SK-N-SH (cell line): ENCODE data around the gene ADIRF. TPM values are rescaled to one million over a fixed set of nuclear protein-coding genes. Genes with fewer than 3 reads are reported as not detected.

Experiments
- CTCF ChIA-PET: fragments of 300-600, 350-600 bp; formaldehyde crosslinking; extraction: SDS; loops from one replicate; lab custom pipeline; 2021; lab: Yijun Ruan, JAX
- POLR2A ChIA-PET: fragments of 350-600 bp; sonication (Branson Sonifier 250); formaldehyde crosslinking; extraction: SDS; loops from one replicate; lab custom pipeline; 2020; ENCODE audit warnings: antibody characterized with exemption, inconsistent platforms; lab: Yijun Ruan, JAX
- DNase-seq: peaks from one replicate; pipeline ENCODE4 v3.0.0; 2012
- H2AFZ ChIP-seq: fragments of 200-600 bp; sonication (generic); 2 replicates; pipeline ENCODE4 v1.8.1; 2016; ENCODE audit warnings: antibody characterized with exemption, mild to moderate bottlenecking, low read depth
- H3F3A ChIP-seq: fragments of 200-600 bp; sonication (generic); replicated peaks from 2 replicates; pipeline ENCODE3; 2016; ENCODE audit warnings: antibody characterized with exemption, mild to moderate bottlenecking; ENCODE audit not compliant: insufficient read depth
- H3K27ac ChIP-seq, 2 experiments: fragments of 200-500 bp in 1 of 2; fragments of 200-600 bp in 1 of 2; sonication (Bioruptor generic) in 1 of 2; sonication (generic), shearing (Covaris generic) in 1 of 2; 2 replicates each; pipeline versions ENCODE4 v1.5.1 to v1.6.1; 2014 to 2016; ENCODE audit warnings: low read depth in 2 of 2, inconsistent platforms in 1 of 2, low read length in 1 of 2, mild to moderate bottlenecking in 1 of 2, mixed read lengths in 1 of 2
- H3K27me3 ChIP-seq: fragments of 200-600 bp; sonication (generic), shearing (Covaris generic); 2 replicates; pipeline ENCODE4 v1.6.1; 2016; ENCODE audit warnings: mixed run types; ENCODE audit not compliant: insufficient read depth
- H3K36me3 ChIP-seq, 2 experiments: fragments of 200-500 bp in 1 of 2; fragments of 200-600 bp in 1 of 2; sonication (Bioruptor generic) in 1 of 2; sonication (generic) in 1 of 2; replicated peaks in 1 of 2; 2 replicates each; pipeline versions ENCODE3 to v1.5.1; 2014 to 2016; ENCODE audit warnings: low read length in 1 of 2, mild to moderate bottlenecking in 1 of 2; ENCODE audit not compliant: insufficient read depth in 2 of 2, control insufficient read depth in 1 of 2
- H3K4me1 ChIP-seq, 2 experiments: fragments of 200-500 bp in 1 of 2; fragments of 200-600 bp in 1 of 2; sonication (Bioruptor generic) in 1 of 2; sonication (generic), shearing (Covaris generic) in 1 of 2; 2 replicates each; pipeline versions ENCODE4 v1.5.1 to v1.6.1; 2014 to 2016; ENCODE audit warnings: low read depth in 1 of 2, low read length in 1 of 2, mixed run types in 1 of 2; ENCODE audit not compliant: insufficient read depth in 2 of 2, control insufficient read depth in 1 of 2
- H3K4me2 ChIP-seq: fragments of 200-600 bp; sonication (generic), shearing (Covaris generic); 2 replicates; pipeline ENCODE4 v1.6.1; 2017; ENCODE audit warnings: mixed run types
- H3K4me3 ChIP-seq, 2 experiments: fragments of 200-500 bp in 1 of 2; fragments of 200-600 bp in 1 of 2; sonication (Bioruptor generic) in 1 of 2; sonication (generic), shearing (Covaris generic) in 1 of 2; 2 replicates each; pipeline versions ENCODE4 v1.5.1 to v1.8.1; 2014 to 2016; ENCODE audit warnings: low read depth in 2 of 2, inconsistent platforms in 1 of 2, low read length in 1 of 2, mild to moderate bottlenecking in 1 of 2, mixed read lengths in 1 of 2, moderate library complexity in 1 of 2
- H3K79me2 ChIP-seq: fragments of 200-600 bp; sonication (generic); 2 replicates; pipeline ENCODE4 v1.8.1; 2017; ENCODE audit warnings: mild to moderate bottlenecking; ENCODE audit not compliant: insufficient read depth
- H3K9ac ChIP-seq: fragments of 200-600 bp; sonication (generic); 2 replicates; pipeline ENCODE4 v1.6.1; 2017; ENCODE audit warnings: mixed run types
- H3K9me2 ChIP-seq: fragments of 200-600 bp; sonication (generic); 2 replicates; pipeline ENCODE4 v1.6.1; 2017; ENCODE audit warnings: mixed run types
- H3K9me3 ChIP-seq: fragments of 200-600 bp; sonication (generic); 2 replicates; pipeline ENCODE4 v1.6.1; 2017; ENCODE audit warnings: mixed run types, mild to moderate bottlenecking, moderate library complexity
- H4K20me1 ChIP-seq: fragments of 200-600 bp; sonication (generic); 2 replicates; pipeline ENCODE4 v1.6.1; 2017; ENCODE audit warnings: mild to moderate bottlenecking, mixed run types; ENCODE audit not compliant: insufficient read depth
- CHD2 ChIP-seq: fragments of 150-350 bp; IDR thresholded peaks from 2 replicates; pipeline ENCODE4 v1.6.1; 2018; ENCODE audit warnings: low read length; ENCODE audit not compliant: partially characterized antibody
- EZH2phosphoT487 ChIP-seq: fragments of 200-600 bp; sonication (generic); IDR thresholded peaks from 2 replicates; pipeline ENCODE4 v1.6.1; 2017; ENCODE audit warnings: low read depth, mixed run types, mild to moderate bottlenecking, antibody characterized with exemption, moderate library complexity, borderline replicate concordance
- FOSL2 ChIP-seq: IDR thresholded peaks from 2 replicates; pipeline ENCODE4 v1.4.0; 2012; ENCODE audit warnings: low read depth, mild to moderate bottlenecking, moderate library complexity, borderline replicate concordance
- FOXM1 ChIP-seq: IDR thresholded peaks from 2 replicates; pipeline ENCODE4 v1.4.0; 2012; ENCODE audit warnings: low read depth, mild to moderate bottlenecking
- JUND ChIP-seq: IDR thresholded peaks from 2 replicates; pipeline ENCODE4 v1.4.0; 2012
- MEF2A ChIP-seq: IDR thresholded peaks from 2 replicates; pipeline ENCODE4 v1.4.0; 2012; ENCODE audit warnings: low read depth, borderline replicate concordance
- MXI1 ChIP-seq: IDR thresholded peaks from 2 replicates; pipeline ENCODE4 v1.6.1; 2012; ENCODE audit warnings: mild to moderate bottlenecking, low read depth, low read length, improper control_type of control experiment
- NFIC ChIP-seq: IDR thresholded peaks from 2 replicates; pipeline ENCODE4 v1.4.0; 2012; ENCODE audit warnings: borderline replicate concordance
- NRF1 ChIP-seq: IDR thresholded peaks from 2 replicates; pipeline ENCODE4 v1.6.1; 2012; ENCODE audit warnings: low read depth, mild to moderate bottlenecking, low read length
- RAD21 ChIP-seq: IDR thresholded peaks from 2 replicates; pipeline ENCODE4 v1.6.1; 2012; ENCODE audit warnings: mild to moderate bottlenecking, low read length
- SIN3A ChIP-seq: IDR thresholded peaks from 2 replicates; pipeline ENCODE4 v1.6.1; 2012; ENCODE audit warnings: low read depth, mild to moderate bottlenecking, low read length, moderate library complexity, borderline replicate concordance
- SMC3 ChIP-seq: IDR thresholded peaks from 2 replicates; pipeline ENCODE4 v1.6.1; 2012; ENCODE audit warnings: low read depth, low read length, improper control_type of control experiment
- TAF1 ChIP-seq: IDR thresholded peaks from 2 replicates; pipeline ENCODE4 v1.6.1; 2012; ENCODE audit warnings: low read depth, mild to moderate bottlenecking, low read length, moderate library complexity, borderline replicate concordance
- YY1 ChIP-seq: IDR thresholded peaks from 2 replicates; pipeline ENCODE4 v1.4.0; 2012; ENCODE audit warnings: low read depth, mild to moderate bottlenecking
- WGBS: methylation state at CpG from one replicate; pipeline ENCODE4 v1.1.6; 2017; ENCODE audit warnings: low lambda C conversion rate; 5-methylcytosine and 5-hydroxymethylcytosine counted together
- polyA plus RNA-seq, 3 experiments: library from polyadenylated mRNA; depleted of rRNA; stranded (reverse); fragments of >200 nt; gene quantifications; 2 replicates each; pipeline ENCODE4 v1.2.3, GENCODE V29; 2012
- TF ChIP-seq, protein P1 (sequence below): IDR thresholded peaks from 2 replicates; pipeline ENCODE4 v1.4.0; 2012; ENCODE audit warnings: low read depth, borderline replicate concordance
- TF ChIP-seq, protein P2 (sequence below): IDR thresholded peaks from 2 replicates; pipeline ENCODE4 v1.6.1; 2012; ENCODE audit warnings: mild to moderate bottlenecking, low read depth, low read length, moderate library complexity
- TF ChIP-seq, protein P3 (sequence below): IDR thresholded peaks from 2 replicates; pipeline ENCODE4 v1.4.0; 2012; ENCODE audit warnings: low read depth, borderline replicate concordance

Gene ADIRF
- polyA plus RNA-seq, 1 of the 3 experiments (the other 2 are of a cell fraction): not detected

DNA sequence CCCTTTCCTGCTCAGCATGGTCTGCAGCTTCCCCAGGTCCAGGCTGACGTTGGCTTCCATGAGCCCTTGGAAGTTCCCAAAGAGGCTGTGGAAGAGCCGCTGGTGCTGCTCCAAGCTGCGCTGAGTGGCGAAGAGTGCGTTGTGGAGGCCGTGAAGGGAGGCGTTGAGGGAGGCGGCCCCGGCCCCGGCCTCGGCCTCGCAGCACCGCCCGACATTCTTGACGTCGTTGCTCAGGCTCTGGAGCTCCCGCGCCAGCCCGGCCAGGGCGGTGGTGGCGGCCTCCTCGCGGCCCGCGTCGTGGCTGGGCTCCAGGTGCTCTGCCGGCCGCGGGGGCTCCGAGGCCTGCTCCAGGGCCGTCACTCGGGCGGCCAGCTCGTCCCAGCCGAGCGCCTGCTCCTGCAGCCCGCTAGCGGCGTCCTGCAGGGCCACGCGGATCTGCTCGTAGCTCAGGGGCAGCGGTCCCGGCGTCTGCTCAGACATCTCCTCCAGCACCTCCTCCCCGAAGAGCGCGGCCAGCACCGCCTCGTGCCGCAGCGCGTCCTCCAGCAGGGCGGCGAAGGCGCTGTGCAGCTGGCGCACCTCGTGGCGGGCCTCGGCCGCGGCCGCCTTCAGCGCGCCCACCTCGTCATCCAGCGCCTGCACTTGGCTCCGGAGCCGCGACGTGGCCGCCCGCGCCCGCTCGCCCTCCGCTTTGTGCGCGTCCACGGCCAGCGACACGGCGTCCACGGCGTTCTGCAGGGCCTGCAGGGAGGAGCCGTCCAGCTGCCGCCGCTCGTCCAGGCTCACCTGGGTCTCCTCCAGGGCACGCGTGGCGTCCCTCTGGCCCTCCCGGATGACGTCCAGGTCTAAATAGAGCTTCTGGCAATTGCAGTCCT, 25.6 kb upstream of the ADIRF start:
- no peak for DNase-seq
- H3K4me1 ChIP-seq: peaks cover 0 to 18% of the 10 kb centered on the region in 2 experiments; a peak in 1 of 4 replicates
- CTCF ChIA-PET: interaction anchor here (0.8 kb wide), 2 partner anchors 11 to 250 kb away, joined by 3 read pairs; no protein-coding TSS in a partner anchor
- H3K4me2 ChIP-seq: no peak overlapping the region
- no peaks in the 10 kb centered on the region for H3K9me2 ChIP-seq
- POLR2A ChIA-PET: interaction anchor here (1.3 kb wide), 1 partner anchor 152 kb away, joined by 3 read pairs; the partner anchor contains the start of genes GLUD1 and SHLD2
- no peaks in the 10 kb centered on the region for H3K9me3 ChIP-seq
- H3K4me3 ChIP-seq: no peak overlapping the region
- H2AFZ ChIP-seq: no peak overlapping the region
- no peaks in the 10 kb centered on the region for H3K27me3 ChIP-seq
- H3K27ac ChIP-seq: no peak overlapping the region
- H3K36me3 ChIP-seq: no peaks in the 10 kb centered on the region
- H3K79me2 ChIP-seq: no peaks in the 10 kb centered on the region
- WGBS: 96% methylated on average over 36 of the region's 94 CpGs
- H3K9ac ChIP-seq: no peak overlapping the region
- H3F3A ChIP-seq: peaks cover under 1% of the 10 kb centered on the region
- TF ChIP-seq SMC3 (no peak), EZH2phosphoT487 (no peak), RAD21 (no peak), FOXM1 (no peak), CHD2 (no peak), JUND (no peak), YY1 (no peak), SIN3A (no peak), TAF1 (no peak), FOSL2 (no peak), NFIC (no peak), MXI1 (no peak), NRF1 (no peak), MEF2A (no peak)
- TF ChIP-seq, protein P1, sequence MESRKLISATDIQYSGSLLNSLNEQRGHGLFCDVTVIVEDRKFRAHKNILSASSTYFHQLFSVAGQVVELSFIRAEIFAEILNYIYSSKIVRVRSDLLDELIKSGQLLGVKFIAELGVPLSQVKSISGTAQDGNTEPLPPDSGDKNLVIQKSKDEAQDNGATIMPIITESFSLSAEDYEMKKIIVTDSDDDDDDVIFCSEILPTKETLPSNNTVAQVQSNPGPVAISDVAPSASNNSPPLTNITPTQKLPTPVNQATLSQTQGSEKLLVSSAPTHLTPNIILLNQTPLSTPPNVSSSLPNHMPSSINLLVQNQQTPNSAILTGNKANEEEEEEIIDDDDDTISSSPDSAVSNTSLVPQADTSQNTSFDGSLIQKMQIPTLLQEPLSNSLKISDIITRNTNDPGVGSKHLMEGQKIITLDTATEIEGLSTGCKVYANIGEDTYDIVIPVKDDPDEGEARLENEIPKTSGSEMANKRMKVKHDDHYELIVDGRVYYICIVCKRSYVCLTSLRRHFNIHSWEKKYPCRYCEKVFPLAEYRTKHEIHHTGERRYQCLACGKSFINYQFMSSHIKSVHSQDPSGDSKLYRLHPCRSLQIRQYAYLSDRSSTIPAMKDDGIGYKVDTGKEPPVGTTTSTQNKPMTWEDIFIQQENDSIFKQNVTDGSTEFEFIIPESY: no peak
- TF ChIP-seq, protein P2, sequence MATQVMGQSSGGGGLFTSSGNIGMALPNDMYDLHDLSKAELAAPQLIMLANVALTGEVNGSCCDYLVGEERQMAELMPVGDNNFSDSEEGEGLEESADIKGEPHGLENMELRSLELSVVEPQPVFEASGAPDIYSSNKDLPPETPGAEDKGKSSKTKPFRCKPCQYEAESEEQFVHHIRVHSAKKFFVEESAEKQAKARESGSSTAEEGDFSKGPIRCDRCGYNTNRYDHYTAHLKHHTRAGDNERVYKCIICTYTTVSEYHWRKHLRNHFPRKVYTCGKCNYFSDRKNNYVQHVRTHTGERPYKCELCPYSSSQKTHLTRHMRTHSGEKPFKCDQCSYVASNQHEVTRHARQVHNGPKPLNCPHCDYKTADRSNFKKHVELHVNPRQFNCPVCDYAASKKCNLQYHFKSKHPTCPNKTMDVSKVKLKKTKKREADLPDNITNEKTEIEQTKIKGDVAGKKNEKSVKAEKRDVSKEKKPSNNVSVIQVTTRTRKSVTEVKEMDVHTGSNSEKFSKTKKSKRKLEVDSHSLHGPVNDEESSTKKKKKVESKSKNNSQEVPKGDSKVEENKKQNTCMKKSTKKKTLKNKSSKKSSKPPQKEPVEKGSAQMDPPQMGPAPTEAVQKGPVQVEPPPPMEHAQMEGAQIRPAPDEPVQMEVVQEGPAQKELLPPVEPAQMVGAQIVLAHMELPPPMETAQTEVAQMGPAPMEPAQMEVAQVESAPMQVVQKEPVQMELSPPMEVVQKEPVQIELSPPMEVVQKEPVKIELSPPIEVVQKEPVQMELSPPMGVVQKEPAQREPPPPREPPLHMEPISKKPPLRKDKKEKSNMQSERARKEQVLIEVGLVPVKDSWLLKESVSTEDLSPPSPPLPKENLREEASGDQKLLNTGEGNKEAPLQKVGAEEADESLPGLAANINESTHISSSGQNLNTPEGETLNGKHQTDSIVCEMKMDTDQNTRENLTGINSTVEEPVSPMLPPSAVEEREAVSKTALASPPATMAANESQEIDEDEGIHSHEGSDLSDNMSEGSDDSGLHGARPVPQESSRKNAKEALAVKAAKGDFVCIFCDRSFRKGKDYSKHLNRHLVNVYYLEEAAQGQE: no peak
- TF ChIP-seq, protein P3, sequence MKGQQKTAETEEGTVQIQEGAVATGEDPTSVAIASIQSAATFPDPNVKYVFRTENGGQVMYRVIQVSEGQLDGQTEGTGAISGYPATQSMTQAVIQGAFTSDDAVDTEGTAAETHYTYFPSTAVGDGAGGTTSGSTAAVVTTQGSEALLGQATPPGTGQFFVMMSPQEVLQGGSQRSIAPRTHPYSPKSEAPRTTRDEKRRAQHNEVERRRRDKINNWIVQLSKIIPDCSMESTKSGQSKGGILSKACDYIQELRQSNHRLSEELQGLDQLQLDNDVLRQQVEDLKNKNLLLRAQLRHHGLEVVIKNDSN: no peak
- TF ChIP-seq, all 33 proteins: peak for 0
- H4K20me1 ChIP-seq: no peaks in the 10 kb centered on the region
